Glomerular visceral epithelial cell (primary cell): ENCODE data around the gene DYNC1I1.

Source experiments
- DNase-seq: peaks from one replicate; pipeline ENCODE4 v3.0.0-alpha.2; 2016; ENCODE audit errors: extremely low spot score

The DYNC1I1 gene

DNA sequence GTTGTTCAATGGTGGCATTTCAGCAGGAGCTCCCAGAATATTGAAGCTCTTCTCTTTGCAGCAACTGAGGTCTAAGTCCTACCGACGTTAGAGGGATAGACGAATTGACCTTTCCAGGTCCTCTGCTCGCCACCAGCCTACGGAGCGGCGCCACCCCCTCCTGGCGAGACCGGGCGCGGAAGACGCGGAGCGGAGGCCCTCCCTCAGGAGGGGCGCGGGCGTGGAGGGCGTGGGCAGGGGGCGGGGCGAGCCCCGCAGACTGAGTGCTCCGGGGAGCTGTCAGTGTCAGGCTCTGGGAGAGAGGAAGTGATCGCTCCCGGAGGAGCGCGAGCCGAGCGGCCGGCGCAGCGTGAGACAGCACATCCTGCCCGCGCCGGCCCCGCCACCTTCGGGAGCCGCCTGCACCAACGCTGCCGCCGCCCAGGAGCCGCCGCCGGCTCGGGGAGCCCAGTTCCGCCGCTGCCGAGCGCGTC is at the start of gene DYNC1I1:
Gene DYNC1I1 (plus strand): TSS at position 257 of the 473 bp plus-strand sequence. CDS start 32,176 bp downstream, outside the sequence.
- DNase-seq, result peak; percentile 76

DNA sequence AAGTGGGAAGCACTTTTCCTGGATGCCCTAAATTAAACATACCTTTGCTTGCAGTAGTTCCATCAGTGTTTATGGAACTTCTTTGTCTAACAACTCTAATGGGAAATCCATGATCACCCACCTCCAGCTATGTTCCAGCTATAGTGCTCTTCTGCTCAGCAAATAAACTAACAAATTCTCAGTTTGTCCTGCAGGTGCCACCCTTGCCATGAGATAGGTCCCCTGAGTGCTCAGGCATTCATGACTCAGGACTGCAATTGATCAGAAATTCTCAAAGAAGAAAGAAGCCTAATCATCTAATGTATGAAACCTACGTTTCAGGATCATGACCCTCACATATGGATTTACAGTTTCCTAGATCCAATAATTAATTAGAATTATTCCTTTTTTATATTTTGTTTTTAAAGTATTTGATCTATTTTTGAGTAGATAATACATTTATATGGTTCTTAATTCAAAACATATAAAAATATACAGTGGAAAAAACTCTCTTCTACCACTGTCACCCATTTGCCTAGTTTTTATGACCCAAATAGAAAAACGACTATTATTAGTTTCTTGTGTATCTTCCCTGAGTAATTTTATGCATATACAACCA is 48.7 kb upstream of the DYNC1I1 start:
- DNase-seq, result peak; percentile 48

DNA sequence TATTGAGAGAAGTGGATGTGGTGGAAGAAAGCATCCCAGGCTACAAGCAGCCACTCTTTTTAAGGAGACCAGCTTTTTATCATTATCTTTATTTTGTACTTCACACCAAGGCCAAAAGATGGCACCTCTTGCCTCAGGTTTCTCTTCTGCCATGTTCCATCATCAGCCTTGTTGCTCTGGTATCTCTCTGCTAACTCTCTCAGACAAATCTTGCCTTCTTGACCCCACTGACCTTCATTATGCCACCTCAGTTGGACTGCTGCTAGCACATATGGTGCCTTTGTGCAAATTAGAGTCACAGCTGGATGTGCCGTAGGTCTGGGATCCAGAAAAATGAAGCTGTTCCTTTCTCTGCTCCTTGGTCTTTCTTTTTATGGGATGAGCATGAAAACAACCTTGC is 47.1 kb upstream of the DYNC1I1 start:
- peak; percentile 2 for DNase-seq

DNA sequence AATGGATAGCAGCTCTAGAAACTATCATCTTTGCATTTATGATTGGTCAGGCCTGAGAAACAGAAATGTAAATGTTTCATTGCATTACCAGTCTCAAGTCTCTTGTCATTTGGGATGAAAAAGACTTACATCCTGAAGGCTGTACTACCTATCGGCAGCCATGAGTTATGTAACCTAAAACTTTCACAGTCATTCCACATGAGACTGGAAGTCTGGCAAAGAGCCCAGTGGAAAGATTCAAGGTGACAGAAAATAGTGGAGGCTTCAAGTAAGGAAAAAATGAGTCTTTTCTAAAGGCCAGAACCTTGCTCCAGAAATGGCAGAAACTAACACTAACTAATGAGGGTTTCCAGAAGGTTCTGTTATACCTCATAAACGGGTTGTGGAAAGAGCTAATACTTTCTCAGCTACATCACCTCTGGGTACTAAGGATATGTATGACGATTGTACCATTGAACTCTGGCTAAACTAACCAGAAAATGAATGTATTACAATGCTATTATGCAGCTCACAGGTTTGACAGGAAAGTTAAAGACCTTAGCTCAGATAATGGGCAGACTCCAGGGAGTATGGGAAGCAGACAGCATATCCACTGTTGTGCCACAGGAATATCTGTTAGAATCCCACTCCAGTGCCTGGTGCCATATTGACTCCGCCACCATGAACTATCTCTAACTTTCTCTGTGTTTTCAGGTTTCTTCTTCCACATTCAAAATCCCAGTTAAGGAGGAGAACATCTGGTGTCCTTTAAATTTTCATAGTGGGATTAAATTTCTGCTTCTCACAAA is 41.7 kb upstream of the DYNC1I1 start:
- DNase-seq, result no peak

DNA sequence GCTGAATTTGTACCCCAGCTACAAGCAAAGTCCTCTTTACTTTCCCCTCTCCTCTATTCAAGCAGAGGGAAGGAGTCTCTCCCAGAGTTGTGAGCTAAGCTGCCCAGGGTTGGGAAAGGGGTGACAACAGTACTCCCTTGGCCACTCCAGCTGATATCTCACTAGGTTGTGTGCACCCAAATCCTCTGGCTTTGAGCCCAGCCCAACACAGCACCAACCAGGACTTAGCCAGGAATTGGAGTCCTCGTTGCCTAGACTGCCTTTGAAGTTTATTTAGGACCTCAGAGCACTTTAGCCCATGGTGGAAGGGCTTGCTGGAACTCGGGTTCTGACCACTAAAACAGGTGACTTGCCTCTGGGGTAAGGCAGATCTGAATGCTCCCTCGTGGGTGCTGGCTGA is 35.7 kb upstream of the DYNC1I1 start:
- DNase-seq, result no peak

DNA sequence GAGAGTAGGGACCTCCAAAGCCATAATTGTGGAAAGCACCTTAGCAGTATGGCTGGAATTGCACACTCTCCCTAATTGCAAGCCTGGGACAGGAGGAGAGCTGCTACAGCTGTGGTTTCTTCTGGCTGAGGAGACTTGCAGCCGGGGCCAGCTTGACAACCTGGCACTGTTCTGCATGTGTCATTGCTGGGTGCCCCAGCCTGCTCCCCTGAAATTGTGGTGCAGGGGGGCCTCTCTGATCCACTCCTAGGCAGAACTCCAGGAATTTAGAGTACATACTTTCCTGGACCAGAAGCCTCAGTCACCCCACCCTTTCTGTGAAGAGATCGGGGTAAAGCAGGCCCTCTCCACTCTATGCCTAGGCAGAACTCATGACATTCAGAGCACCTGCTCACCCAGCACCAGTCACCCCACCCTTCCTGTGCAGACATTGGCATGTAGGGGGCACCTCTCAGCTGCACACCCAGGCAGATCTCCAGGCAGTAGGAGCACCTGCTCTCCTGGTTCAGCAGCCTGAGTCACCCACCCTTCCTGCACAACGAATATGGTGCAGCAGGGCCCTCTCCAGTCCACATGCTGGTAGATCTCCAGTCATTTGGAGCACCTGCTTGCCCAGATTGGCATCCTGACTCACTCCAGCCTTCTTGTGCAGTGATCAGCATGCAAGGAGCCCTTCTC is 34.4 kb upstream of the DYNC1I1 start:
- DNase-seq, result no peak

DNA sequence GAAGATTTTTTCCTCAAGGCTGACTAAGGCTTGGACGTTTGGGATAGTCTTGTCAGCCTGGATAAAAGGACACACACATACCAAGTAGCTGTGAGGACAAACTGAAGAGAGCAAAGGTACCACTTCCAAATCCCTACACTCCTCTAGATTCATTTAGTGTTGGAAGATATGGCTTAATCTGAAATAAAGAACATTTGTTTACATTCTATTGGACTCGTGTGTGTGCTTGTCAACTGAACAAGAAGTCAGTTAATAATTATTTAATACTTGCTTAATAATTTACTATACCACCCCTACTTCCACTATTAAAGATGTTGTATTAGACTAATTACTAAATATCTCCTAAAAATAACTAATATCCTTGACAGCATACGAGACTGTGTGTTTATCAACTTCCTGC is 23.3 kb upstream of the DYNC1I1 start:
- DNase-seq, result no peak

DNA sequence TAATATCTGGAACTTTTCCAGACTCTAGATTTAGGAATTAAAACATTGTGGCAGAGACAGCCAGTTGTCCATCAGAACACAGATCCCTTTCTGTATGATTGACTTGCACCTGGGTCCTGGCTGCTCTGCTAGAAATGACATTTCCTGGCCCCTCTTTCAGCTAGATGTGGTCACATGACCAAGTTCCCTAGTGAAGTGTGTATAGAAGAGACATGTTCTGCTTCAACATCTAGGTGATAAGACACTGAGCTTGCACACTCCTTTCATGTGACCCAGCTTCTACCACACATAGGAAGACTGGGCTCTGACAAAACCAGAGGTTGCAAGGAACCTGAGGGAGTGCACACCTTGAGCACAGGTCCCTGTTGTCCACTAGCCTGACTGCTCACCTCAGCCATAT is 22.8 kb upstream of the DYNC1I1 start:
- DNase-seq, result no peak

DNA sequence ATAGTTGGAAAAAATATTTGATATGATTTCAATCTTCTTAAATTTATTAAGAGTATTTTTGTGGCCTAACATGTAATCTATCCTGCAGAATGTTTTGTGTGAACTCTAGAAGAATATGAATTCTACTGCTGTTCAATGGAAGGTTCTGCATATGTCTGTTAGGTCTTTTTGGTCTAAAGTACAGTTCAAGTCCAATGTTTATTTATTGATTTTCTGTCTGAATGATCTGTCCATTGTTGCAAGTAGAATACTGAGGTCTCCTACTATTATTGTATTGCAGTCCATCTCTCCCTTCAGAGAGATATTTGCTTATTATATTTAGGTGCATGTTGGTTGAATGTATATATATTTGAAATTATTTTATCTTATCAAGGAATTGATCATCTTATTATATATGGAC is 18.9 kb upstream of the DYNC1I1 start:
- DNase-seq, result no peak

DNA sequence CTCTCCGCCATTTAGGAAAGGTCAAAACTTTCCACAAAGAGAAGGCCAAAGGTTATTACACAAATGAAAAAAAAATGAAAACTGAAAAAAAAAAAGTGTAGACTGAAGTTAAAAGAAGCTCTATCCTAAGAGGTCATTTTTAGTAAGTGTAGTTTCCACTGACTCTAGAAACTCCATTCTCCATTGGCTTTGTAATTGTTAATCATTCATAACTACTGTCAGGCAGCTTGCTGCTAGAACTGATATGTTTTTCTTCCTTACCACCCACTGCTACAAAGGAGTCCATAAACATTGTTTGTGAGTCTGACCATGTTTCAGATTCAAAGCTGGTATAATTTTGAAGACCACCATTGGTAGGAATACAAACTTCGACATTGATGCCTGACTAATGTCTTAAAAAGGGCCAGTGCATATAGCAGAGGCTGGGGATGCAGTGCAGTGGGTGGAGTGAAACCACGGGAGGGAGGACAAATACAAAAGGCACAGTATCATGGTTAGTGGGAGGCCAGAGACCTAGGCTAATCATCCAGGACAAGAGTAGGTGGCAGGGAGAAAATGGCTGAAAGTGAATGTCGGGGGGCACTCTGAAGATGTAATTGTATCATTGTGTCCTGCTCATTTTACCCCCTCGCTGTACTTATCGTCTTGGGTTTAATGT is 16.9 kb upstream of the DYNC1I1 start:
- DNase-seq, result no peak

DNA sequence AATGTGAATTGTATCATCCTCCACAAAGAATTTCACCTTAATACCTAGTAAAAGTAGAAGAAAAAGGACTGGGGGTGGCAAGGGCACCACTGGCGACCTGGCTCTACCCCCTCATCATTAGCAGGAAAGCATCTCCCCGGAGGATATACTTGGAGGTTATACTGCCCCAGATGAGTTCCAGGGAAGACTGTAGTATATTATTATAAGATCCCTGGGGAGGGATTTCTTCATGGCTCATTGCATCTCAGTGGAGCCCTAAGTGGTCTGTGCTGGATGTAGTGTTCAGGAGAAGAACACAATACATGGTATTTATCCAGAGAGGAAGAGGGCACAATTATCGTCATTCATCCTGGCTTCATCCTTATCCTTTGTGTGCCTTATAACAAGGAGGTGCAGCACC is 14.2 kb upstream of the DYNC1I1 start:
- DNase-seq, result no peak

DNA sequence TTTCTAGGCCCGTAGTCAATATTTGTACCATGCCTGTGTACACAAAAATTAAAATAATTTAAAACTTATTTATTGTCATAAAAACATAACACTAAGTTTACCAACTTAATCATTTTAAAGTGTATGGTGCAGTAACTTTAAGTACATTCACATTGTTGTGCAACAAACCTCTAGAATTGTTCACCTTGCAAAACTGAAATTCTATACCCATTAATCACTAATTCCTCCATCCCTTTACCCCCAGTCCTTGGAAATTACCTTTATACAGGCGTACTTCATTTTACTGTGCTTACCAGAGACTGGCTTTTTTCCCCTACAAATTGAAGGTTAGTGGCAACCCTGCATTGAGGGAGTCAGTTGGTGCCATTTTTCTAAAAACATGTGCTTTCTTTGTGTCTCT is 6.3 kb upstream of the DYNC1I1 start:
- no peak for DNase-seq

DNA sequence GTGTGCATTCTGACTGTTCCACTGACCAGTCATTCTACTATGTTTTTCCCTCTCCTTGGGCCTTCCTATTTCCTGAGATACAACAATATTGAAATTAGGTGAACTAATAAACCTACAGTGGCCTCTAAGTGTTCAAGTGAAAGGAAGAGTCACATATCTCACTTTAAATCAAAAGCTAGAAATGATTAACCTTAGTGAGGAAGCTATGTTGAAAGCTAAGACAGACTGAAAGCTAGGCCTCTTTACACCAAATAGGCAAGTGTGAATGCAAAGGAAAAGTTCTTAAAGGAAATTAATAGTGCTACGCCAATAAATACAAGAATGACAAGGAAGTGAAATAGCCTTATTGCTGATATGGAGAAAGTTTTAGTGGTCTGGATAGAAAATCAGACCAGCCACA is 5.7 kb upstream of the DYNC1I1 start:
- no peak for DNase-seq

DNA sequence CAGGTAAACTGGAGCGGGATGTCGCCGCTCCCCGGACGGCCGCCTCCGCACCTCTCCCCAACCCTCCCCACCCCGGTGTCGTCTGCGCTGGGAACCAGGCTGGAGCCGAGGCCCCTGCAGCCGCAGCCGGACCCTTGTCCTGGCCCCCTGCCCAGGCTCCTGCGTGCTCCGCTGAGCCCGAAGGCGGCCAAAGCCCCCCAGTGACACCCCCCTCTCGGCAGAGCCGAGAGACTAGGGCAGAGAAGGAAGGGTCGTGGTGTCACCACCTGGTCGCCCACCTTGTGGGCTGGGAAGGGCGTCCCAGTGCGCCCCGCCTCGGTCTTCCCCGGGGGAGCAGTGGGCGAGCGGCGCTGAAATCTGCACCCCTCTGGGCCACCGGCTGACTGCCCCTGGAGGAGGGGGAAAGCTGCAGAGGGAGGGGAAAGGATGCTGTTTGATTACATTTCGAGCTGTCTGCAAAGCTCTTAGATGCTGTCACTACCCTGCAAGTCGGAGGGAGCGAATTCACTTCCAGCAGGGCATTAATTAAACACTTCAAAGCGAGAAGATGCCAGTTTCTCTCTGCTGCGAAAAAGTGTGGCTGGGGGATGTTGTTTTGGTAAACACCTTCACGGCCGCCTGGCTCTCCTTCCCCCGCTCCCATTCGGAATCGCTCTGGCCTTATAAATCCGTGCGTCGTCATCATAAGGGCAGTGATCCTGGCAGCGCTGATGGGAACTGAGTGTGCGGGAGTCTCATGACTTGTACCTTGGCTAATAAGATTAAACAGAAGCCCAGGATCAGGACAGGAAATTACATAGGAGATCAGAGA is 622 bp downstream of the DYNC1I1 start:
- no peak for DNase-seq

DNA sequence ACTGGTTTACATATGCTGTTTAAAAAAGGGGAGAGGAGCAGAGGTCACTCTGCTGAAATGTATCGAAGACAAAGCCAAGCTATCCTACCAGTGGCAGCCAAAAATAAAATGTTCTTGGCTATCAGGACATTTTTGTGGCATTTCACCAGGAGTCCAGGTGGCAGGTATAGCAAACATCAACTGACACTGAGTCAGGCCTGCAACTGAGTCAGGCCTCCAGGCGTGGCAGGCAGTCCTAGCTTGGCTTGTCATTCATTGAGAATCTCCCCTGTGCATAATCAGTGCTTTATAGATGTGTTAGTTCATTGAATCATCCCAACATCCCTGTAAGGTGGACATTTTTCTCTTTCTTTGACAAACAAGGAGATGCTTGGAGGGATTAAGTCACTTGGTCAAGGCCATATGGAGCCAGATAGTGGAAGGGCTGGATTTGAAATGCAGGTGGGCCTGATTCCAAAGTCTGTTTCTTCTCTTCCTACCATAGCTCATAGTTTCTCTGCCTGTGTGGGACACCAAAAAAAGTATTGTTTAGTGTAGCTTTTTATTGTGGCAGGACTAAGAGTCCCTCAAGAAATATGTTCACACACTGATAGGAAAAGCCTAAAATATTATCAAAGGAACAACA is 4.3 kb downstream of the DYNC1I1 start:
- no peak for DNase-seq

DNA sequence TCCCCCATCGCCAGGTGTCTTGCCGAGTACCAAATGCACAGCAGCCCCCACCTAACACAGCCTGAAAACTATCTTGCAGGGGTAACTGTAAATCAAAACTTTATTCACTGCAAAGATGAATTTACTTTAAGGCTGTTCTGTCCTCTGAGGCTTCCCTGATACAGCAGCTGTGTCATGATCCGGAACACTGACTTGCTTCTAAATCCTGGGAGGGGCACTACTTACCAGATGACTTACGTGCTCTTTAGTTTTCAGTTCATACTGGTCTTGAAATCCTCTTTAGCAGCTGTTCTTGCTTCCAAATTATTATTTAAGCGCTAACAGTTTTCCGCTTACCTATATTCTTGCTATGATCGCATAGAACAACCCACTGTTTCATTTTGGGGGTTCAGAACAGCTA is 4.9 kb downstream of the DYNC1I1 start:
- no peak for DNase-seq

DNA sequence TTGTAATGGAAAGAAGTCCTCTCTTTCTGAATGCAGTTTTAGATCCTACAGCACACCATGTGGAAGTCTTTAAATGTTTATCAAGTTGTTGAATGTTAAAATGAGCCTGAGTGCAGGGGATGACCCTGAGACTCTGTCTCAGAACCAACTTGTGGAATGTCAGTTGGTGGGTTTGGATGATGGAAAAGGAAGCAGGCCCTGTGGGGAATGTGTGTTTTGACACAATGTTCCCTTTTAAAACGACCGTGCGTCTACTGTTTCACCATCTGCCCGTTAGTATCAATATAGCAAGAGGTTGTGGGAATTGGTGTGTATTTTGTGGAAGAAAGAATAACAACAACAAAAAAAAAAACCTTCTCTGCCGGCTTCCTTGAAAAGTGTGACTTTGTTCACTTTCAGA is 8.3 kb downstream of the DYNC1I1 start:
- no peak for DNase-seq

DNA sequence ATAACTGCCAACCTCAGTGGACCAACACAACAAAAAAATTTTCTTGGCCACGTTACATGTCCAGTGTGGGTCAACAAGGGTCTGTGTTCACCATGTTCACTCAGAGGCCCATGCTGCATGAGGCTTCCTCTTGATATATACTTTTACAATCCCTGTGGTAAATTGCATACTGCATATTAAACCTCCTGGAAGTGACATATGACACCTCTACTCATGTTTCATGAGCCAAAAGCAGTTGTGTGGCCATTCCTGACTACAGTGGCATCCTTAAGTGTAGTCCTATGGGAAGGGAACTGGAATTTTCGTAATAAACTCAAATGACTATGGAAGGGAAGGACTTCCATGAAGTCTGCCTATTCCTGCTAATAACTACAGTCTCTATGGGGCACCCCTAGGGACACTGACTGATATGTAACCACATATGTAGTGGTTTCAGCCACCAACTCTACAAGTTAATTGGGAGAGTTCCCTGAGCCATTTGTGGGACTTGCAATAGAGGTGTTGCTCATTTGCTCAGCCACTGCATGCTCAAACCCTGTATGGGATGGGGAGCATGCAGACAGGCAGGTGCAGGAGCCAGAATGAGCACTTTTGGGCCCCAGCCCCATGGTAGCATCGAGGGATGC is 9.7 kb downstream of the DYNC1I1 start:
- no peak for DNase-seq

DNA sequence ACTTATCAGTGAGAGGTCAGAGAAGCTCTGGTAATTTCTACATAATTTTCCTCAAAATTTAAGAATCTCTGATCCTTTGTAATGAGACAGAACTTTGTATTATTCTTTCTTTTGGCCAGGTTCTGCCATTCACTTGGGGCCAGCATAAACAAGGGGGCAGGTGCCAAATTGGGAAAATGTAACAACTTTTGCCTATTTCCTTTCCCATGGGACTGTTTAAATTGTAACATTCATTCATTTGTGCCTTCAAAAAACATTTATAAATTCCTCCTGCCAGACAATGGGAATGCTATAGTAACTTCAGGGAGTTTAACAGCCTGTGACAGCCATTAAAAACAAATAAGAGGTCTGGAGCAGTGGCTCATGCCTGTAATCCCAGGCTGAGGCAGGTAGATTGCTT is 12.4 kb downstream of the DYNC1I1 start:
- DNase-seq, result no peak

DNA sequence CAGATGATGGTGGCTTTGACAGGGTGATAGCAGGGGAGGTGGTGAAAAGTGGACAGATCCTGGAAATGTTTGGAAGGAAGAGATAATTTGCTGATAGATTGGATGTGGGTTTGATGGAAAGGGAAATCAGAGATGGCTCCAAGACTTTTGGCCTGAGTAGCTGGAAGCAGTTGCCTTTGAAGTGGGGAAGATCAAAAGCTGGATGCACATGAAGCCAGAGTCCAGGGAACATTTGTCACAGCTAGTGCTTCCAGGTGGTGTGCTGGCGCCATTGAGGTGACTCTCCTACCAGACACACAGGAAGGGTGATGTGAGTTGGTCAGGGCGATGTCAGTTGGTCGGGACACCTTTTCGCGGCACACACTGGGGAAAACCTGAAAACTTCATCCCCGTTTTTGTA is 15.9 kb downstream of the DYNC1I1 start:
- no peak for DNase-seq

DNA sequence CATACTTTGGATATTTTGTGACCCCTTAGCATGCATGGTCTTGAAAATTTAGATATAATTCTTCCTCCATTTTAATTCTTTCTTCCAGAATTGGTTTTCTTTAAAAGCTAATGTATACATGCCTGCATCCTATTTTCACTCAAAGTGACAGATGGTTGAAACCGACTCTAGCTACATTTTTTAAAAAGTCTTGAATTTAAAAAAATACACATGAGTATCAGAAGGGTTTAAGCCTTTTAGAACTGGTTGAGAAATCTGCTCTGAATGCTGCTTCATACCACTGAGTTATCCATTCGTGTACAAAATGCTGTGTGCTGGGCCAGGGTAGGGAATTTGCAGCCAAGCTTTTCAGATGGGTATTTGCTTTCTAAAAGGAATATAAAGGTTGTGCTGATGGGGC is 16.5 kb downstream of the DYNC1I1 start:
- no peak for DNase-seq
